ENCODE measurements around the gene KLHL14. TPM values are rescaled to one million over a fixed set of nuclear protein-coding genes. Genes with fewer than 3 reads are reported as not detected.
"Not testable (repeated sequence)": the region's sequence is repeated elsewhere in the genome, so short reads cannot be mapped to it uniquely, and the experiment has no call there.

The KLHL14 gene
- total RNA-seq, 1 donor from 2014 or later, result not detected

- Mint-ChIP-seq H3K27ac (no peak overlapping the region), H3K4me3 (no peak overlapping the region), H3K9me3 (no peaks in the 10 kb centered on the region), H3K27me3 (ENCODE audit: insufficient read depth) (no peaks in the 10 kb centered on the region), H3K36me3 (ENCODE audit: low read depth) (no peaks in the 10 kb centered on the region), H3K4me1 (ENCODE audit: low read depth) (no peaks in the 10 kb centered on the region)
- DNase-seq (ENCODE audit: low spot score), result no peak
- intact Hi-C loops (cut with micrococcal nuclease), result no loop called here
Measured at GRCh38 chr18:32684940-32685339, 87.9 kb downstream of the KLHL14 start.

DNA sequence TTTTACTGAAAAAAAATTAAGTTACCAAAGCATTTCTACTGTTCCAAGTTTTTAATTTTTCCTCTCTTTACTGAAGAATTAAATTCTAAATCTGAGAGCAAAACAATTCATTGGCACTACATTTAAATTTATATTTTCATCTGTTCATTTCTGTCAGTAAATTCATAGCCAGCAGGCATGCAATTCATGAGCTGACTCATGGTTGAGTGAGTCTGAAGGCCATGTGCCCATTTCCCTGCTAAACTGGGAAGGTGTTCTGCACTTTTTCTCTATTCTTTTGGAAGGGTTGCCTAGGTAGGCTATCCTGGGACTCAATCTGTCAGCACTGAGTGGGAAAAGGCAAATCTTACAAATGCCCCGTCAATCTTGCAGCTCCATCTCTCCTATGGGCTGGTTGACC, 88.7 kb downstream of the KLHL14 start:
- Mint-ChIP-seq H3K27me3 (ENCODE audit: insufficient read depth) (no peaks in the 10 kb centered on the region), H3K4me1 (ENCODE audit: low read depth) (no peaks in the 10 kb centered on the region), H3K9me3 (no peaks in the 10 kb centered on the region), H3K36me3 (ENCODE audit: low read depth) (no peaks in the 10 kb centered on the region), H3K27ac (no peak overlapping the region), H3K4me3 (no peak overlapping the region)
- DNase-seq (ENCODE audit: low spot score), result no peak
- intact Hi-C loops (cut with micrococcal nuclease), result no loop called here

DNA sequence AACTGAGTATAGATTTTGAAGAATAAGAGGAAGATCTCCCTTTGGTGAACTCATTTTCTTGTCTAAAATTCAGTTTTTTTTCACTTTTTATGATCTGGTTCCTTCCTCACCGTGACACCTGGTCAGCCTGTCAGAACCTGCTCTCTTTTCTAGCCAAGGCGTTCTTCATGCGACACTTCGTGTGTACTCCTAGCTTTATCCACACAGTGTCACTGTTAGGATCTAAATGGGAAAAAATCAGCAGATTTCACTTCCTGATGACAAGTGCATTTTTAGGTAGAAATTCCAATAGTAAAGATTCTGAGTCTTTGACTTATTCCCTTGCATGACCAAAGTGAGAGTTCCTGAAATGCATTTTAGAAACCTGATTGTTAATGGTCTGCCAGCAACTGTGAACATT, 89.8 kb downstream of the KLHL14 start:
- no peaks in the 10 kb centered on the region for H3K4me1 Mint-ChIP-seq (ENCODE audit: low read depth)
- DNase-seq (ENCODE audit: low spot score), result no peak
- H3K9me3 Mint-ChIP-seq, result no peaks in the 10 kb centered on the region
- no peaks in the 10 kb centered on the region for H3K27me3 Mint-ChIP-seq (ENCODE audit: insufficient read depth)
- H3K36me3 Mint-ChIP-seq (ENCODE audit: low read depth), result no peaks in the 10 kb centered on the region
- no peak overlapping the region for H3K27ac Mint-ChIP-seq
- no peak overlapping the region for H3K4me3 Mint-ChIP-seq
- intact Hi-C loops (cut with micrococcal nuclease), result no loop called here

DNA sequence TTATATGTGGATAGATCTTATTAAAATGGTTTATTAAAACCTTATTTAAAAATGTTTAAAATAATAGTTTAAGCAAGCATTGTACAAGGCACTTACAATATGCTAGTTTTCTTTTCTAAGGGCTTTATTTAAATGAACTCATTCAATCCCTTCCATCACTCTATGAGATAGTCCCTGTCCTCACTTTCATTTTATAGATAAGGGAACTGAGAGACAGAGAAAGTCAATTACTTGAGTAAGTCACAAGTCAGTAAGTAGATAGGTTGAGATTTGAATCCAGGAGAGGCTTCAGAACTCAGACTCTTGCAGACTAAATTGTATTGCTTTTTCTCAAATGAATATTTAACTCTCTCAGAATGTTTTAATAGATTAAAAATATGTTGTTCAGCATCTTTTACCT, 95.2 kb downstream of the KLHL14 start:
- no peaks in the 10 kb centered on the region for H3K9me3 Mint-ChIP-seq
- no peaks in the 10 kb centered on the region for H3K4me1 Mint-ChIP-seq (ENCODE audit: low read depth)
- intact Hi-C loops (cut with micrococcal nuclease), result no loop called here
- H3K4me3 Mint-ChIP-seq, result no peak overlapping the region
- DNase-seq (ENCODE audit: low spot score), result no peak
- H3K27ac Mint-ChIP-seq, result no peak overlapping the region
- H3K27me3 Mint-ChIP-seq (ENCODE audit: insufficient read depth), result no peaks in the 10 kb centered on the region
- H3K36me3 Mint-ChIP-seq (ENCODE audit: low read depth), result no peaks in the 10 kb centered on the region

GRCh38 chr18:32674491-32674890, 98.3 kb downstream of the KLHL14 start:
- no peak overlapping the region for H3K4me3 Mint-ChIP-seq
- no peaks in the 10 kb centered on the region for H3K4me1 Mint-ChIP-seq (ENCODE audit: low read depth)
- H3K27ac Mint-ChIP-seq, result no peak overlapping the region
- no peaks in the 10 kb centered on the region for H3K27me3 Mint-ChIP-seq (ENCODE audit: insufficient read depth)
- H3K9me3 Mint-ChIP-seq, result no peaks in the 10 kb centered on the region
- DNase-seq (ENCODE audit: low spot score), result no peak
- H3K36me3 Mint-ChIP-seq (ENCODE audit: low read depth), result no peaks in the 10 kb centered on the region
- intact Hi-C loops (cut with micrococcal nuclease), result no loop called here

DNA sequence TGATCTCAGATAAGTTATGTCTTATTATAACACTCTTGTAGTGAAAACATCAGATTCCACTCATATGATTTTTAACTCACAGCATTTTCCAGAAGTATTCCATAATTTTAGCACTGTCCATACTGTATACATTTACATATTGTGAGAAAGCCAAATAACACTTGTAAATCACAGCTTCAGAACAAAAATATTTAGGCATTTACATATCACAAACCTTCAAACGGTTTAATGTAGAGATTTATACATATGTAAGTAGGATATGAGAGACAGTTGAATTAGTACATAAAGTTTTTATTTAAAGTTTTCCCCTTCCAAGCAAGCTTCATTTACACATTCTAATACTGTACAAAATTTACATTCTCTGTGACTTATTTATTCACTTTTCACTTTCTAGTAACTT, 100.4 kb downstream of the KLHL14 start:
- Mint-ChIP-seq H3K4me1 (ENCODE audit: low read depth) (no peaks in the 10 kb centered on the region), H3K27ac (no peak overlapping the region), H3K9me3 (no peaks in the 10 kb centered on the region), H3K4me3 (no peak overlapping the region), H3K27me3 (ENCODE audit: insufficient read depth) (no peaks in the 10 kb centered on the region), H3K36me3 (ENCODE audit: low read depth) (no peaks in the 10 kb centered on the region)
- intact Hi-C loops (cut with micrococcal nuclease), result no loop called here
- no peak for DNase-seq (ENCODE audit: low spot score)

- Mint-ChIP-seq H3K4me3 (no peak overlapping the region), H3K36me3 (ENCODE audit: low read depth) (no peaks in the 10 kb centered on the region), H3K4me1 (ENCODE audit: low read depth) (no peaks in the 10 kb centered on the region), H3K27ac (no peak overlapping the region), H3K9me3 (no peaks in the 10 kb centered on the region), H3K27me3 (ENCODE audit: insufficient read depth) (no peaks in the 10 kb centered on the region)
- no peak for DNase-seq (ENCODE audit: low spot score)
- intact Hi-C loops (cut with micrococcal nuclease), result no loop called here
Measured at GRCh38 chr18:32670727-32671126, 102.1 kb downstream of the KLHL14 start.

- intact Hi-C loops (cut with micrococcal nuclease), result no loop called here
- Mint-ChIP-seq H3K27ac (no peak overlapping the region), H3K27me3 (ENCODE audit: insufficient read depth) (no peaks in the 10 kb centered on the region), H3K36me3 (ENCODE audit: low read depth) (no peaks in the 10 kb centered on the region), H3K4me1 (ENCODE audit: low read depth) (no peaks in the 10 kb centered on the region), H3K4me3 (no peak overlapping the region), H3K9me3 (no peaks in the 10 kb centered on the region)
- DNase-seq (ENCODE audit: low spot score), result no peak
Measured at GRCh38 chr18:32669549-32670165, 103.2 kb downstream of the KLHL14 start.

- Mint-ChIP-seq H3K9me3 (no peaks in the 10 kb centered on the region), H3K27me3 (ENCODE audit: insufficient read depth) (no peaks in the 10 kb centered on the region), H3K4me1 (ENCODE audit: low read depth) (no peaks in the 10 kb centered on the region), H3K4me3 (no peak overlapping the region), H3K36me3 (ENCODE audit: low read depth) (no peaks in the 10 kb centered on the region), H3K27ac (no peak overlapping the region)
- DNase-seq (ENCODE audit: low spot score), result no peak
- intact Hi-C loops (cut with micrococcal nuclease), result no loop called here
Measured at GRCh38 chr18:32668956-32669355, 103.9 kb downstream of the KLHL14 start.

GRCh38 chr18:32661486-32662299, 111.1 kb downstream of the KLHL14 start:
- no peak overlapping the region for H3K4me3 Mint-ChIP-seq
- no peaks in the 10 kb centered on the region for H3K27me3 Mint-ChIP-seq (ENCODE audit: insufficient read depth)
- no peak overlapping the region for H3K27ac Mint-ChIP-seq
- no peak for DNase-seq (ENCODE audit: low spot score)
- intact Hi-C loops (cut with micrococcal nuclease), result no loop called here
- no peaks in the 10 kb centered on the region for H3K36me3 Mint-ChIP-seq (ENCODE audit: low read depth)
- H3K4me1 Mint-ChIP-seq (ENCODE audit: low read depth), result no peaks in the 10 kb centered on the region
- H3K9me3 Mint-ChIP-seq, result no peaks in the 10 kb centered on the region

DNA sequence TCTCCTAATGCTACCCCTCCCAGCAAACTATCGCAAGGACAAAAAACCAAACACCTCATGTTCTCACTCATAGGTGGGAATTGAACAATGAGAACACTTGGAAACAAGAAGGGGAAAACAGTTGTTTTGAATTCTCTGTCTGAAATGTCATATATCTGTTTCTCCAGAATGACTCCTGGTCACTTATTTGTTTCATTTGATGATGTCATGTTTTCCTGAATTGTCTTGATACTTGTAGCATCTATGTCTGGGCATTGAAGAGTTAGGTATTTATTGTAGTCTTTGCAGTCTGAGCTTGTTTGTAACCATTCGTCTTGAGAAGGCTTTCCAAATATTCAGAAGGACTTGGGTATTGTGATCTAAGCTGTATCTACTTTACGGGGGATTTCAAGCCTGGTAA, 118.3 kb downstream of the KLHL14 start:
- H3K27me3 Mint-ChIP-seq (ENCODE audit: insufficient read depth); DNase-seq (ENCODE audit: low spot score); intact Hi-C loops (cut with micrococcal nuclease); H3K27ac Mint-ChIP-seq; H3K4me1 Mint-ChIP-seq (ENCODE audit: low read depth); H3K36me3 Mint-ChIP-seq (ENCODE audit: low read depth); H3K9me3 Mint-ChIP-seq; H3K4me3 Mint-ChIP-seq: not testable (repeated sequence)

DNA sequence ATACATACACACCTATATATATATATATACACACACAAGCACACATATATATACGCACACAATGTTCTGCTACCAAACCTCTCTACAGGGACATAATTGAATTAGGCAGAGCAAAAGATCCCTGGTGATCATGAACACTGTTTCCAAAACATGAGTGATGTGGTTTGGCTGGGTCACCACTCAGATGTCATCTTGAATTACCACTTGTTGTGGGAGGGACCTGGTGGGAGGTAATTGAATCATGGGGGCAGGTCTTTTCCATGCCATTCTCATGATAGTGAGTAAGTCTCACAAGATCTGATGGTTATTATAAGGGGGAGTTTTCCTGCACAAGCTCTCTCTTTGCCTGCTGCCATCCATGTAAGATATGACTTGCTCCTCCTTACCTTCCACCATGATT, 135.2 kb downstream of the KLHL14 start:
- intact Hi-C loops (cut with micrococcal nuclease); H3K9me3 Mint-ChIP-seq; H3K4me3 Mint-ChIP-seq; H3K27me3 Mint-ChIP-seq (ENCODE audit: insufficient read depth); H3K4me1 Mint-ChIP-seq (ENCODE audit: low read depth); H3K36me3 Mint-ChIP-seq (ENCODE audit: low read depth); H3K27ac Mint-ChIP-seq; DNase-seq (ENCODE audit: low spot score): not testable (repeated sequence)

DNA sequence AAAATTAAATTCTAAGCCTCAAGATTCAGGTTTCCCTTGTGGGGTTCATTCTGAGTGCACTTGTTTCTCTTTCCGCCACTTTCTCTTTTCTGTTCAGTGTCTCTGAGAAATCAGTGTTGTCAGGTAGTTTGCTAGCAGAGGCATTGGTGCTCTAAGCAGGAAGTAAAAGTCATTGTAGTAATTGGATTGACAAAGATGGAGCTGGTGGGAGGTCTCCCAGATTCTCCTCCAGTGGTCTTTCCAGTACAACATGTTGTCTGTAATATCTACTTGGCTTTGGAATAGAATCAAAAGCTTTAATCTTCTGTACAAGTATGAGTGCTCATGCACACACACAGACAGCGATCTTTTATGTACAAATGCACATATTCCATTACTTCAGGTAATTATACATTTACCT, 135.6 kb downstream of the KLHL14 start:
- Mint-ChIP-seq H3K4me3 (no peak overlapping the region), H3K9me3 (no peaks in the 10 kb centered on the region)
- intact Hi-C loops (cut with micrococcal nuclease), result no loop called here

More for the DNA sequence above, 135.6 kb downstream of the KLHL14 start:
- H3K4me1 Mint-ChIP-seq (ENCODE audit: low read depth), result no peaks in the 10 kb centered on the region
- no peaks in the 10 kb centered on the region for H3K36me3 Mint-ChIP-seq (ENCODE audit: low read depth)
- peaks cover 2% of the 10 kb centered on the region for H3K27me3 Mint-ChIP-seq (ENCODE audit: insufficient read depth)
- DNase-seq (ENCODE audit: low spot score), result no peak
- no peak overlapping the region for H3K27ac Mint-ChIP-seq
